Fibroblast of gingiva (primary cell): Measurements from ENCODE around the gene GALM.
"Not testable (repeated sequence)": the region's sequence is repeated elsewhere in the genome, so short reads cannot be mapped to it uniquely, and the experiment has no call there.

ENCODE experiments used
- DNase-seq: peaks from one replicate; pipeline ENCODE4 v3.0.0-alpha.2; 2011; ENCODE audit warnings: low read depth

Gene GALM

DNA sequence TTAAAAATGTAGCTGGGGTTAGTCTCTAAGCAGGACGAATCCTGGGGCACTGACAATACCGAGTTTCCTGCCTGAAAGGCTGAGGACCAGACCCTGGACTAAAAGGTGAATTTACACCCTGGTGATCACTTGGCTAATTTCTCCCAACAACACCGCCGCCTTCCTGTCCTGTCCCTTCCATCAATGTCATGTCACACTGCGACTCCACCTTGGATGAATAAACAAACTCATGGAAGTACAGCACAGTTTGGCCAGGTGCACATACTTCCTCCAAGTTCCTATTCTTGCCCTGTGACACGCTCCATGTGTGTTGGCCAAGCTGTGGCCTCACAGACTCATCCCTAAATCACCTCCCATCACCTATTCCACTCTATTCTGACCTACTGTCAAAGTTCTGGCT is 15.9 kb upstream of the GALM start:
- DNase-seq: no peak

DNA sequence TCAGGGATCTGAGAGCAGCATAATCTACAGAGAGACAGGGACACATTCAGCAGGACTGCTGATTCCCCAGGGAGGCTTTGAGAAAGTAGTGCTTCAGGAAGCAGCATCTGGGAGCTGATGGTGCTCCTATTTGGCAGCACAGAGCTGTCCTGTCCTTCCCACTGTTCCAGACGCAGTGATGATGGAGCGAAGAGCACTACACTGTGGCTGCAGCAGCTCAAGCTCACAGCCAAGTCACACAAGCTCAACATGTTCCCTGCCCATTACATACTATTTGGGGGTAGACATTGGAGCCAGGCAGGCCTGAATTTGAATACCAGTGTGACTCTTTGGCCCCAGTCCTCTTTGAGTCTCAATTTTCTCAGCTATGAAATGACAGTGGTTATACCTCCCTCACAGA is 15.2 kb upstream of the GALM start:
- DNase-seq: no peak

DNA sequence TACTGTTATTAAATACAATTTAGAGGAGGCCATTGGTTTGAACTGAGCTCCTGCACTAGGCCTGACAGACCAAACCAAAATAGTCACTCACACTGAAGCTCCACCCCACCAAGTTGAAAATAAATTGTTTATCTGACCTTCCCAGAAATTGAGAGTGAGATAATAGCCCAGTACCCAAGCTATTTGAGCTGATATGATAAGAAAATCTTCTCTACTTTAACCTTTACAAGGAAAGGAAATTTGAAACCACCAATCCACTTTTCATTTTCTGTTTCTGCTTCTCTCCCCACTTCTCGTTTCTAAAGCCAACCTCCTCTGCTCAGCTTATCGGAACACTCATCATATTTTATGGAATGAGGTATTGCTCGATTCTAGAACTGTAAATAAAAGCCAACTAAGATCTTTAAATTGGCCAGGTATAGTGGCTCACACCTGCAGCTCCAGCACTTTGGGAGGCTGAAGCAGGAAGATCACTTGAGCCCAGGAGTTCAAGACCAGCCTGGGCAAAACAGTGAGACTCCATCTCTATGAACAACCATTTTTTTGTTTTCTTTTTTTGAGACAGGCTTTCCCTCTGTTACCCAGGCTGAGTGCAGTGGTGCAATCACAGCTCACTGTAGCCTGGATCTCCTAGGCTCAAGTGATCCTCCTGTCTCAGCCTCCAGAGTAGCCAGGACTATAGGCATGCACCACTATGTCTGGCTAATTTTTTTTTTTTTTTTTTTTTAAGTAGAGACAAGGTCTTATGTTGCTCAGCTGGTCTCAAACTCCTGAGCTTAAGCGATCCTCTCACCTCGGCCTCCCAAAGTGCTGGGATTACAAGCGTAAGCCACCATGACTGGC is 13.3 kb upstream of the GALM start:
- no peak for DNase-seq

DNA sequence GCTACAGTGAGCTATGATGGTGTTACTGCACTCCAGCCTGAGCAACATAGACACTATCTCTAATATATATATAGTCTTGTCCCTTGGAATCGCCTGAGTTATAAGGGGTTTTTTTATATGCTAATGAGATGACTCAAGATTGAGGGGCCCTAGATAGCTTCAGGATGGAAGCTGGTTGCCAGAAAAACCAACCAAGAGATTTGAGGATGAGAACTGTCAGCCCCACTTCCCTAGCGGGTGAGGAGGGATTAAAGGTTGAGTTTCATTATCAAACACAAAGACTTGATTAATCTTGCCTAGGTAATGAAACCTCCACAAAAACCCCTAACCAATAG is 12.6 kb upstream of the GALM start:
- DNase-seq: no peak

DNA sequence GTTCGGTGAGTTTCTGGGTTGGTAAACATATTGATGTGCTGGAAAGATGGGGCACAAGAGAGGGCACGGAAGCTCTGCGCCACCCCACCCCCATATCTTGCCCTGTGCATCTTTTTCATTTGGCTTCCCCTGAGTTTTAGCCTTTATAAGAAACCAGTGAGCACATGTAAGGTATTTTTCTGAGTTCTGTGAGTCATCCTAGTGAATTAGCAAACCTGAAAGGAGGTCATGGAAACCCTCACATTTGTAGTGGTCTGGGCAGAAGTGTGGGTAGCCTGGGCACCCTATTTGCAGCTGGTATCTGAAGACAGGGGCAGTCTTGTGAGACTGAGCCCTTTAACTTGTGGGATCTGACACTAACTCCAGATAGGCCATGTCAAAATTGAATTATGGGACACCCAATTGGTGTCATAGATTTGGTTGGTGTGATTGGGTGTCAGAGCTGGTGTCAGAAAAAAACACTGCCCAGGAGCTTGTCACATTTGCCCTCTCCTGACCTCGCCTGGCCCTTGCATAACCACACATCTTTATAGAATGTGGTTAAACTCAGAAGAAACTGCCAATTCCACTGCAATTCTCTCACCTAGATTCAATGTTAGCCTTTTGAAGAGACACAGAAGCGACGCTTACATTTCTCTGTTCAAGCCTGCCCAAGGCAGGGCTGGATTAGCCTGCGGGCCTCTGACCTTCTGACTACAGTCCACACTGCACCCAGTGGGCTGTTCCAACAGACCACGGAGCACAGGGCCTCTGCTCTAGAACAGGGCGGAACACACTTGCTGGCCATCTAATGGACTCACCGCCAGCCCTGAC is 12.0 kb upstream of the GALM start:
- no peak for DNase-seq

DNA sequence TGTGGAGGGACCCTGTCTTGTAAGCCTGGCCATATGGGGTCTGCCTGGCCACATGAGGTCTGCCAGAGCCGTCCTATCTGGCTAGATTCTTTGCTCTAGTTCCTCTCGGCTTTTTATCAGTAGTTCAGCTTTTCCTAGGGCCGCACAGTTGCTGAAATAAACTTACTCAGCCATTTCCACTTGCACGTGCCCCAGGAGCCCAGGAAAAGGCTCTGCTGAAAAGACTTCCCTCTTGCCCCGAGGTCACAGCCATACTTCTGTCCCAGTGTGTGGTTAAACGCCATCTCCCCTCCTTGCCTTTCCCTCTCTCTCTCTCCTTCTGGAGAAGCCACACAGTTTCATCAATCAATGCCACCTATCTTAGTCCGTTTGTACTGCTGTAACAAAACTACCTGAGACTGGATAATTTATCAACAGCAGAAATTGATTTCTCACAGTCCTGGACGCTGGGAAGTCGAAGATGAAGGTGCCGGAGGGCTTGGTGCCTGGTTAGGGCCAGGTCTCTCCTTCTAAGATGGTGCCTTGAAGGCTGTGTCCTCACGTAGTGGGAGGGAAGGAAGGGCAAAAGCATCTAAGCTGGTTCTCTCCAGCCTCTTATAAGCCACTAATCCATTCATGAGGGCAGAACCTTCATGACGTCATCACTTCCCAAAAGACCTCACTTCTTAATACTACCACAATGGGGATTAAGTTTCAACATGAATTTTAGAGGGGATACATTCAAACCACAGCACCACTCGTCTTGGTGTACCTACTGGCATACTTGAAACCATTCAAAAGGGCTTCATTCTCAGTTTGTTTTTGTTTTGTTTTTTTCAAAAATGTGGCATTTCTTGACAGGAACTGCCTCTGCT is 11.2 kb upstream of the GALM start:
- DNase-seq: no peak

DNA sequence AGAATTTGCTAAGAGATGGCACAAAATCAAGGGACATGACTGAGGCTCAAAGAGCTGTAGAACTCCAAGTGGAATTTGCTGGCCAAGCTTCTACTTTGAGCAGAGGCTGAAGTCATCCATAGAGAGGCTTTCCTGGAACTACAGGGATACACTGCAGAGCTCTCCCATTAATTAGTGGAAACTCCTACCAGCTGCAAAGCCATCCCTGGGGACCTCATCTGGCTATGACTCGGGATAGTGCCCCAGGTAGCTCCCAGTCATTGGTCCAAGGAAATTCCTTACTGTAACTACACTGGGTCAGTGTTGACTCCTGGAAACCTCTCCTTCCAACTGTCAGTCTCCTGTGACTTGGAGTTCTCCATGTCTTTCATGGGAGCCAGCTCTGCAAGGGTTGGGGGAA is 10.5 kb upstream of the GALM start:
- no peak for DNase-seq

DNA sequence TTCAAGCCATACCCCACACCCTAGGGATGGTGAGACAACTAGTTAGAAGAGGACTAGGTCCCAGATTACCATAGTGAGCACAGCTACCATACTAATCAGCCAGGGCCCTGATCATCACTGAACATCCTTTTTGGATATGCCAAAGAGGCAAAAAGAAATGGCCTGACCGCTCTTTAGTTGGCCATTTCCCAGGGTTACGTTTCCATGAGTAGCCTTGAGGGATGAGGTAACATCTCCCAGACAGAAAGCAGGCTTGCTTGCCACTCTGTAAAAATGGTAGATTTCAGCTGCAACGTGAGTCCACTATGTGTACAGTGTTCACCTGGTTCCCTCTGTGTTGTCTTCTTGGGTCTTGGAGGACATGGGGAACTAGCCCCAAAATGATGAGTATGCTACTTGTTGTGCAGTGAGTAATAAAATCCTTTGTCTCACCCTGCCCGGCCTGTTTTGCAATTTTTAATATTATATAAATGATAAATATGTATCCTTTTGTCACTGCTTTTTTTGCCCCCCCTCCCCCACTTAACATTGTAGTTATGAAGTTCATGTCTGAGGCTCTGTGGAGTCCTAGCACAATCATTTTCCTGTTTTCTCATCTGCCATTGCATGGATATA is 8.9 kb upstream of the GALM start:
- no peak for DNase-seq

DNA sequence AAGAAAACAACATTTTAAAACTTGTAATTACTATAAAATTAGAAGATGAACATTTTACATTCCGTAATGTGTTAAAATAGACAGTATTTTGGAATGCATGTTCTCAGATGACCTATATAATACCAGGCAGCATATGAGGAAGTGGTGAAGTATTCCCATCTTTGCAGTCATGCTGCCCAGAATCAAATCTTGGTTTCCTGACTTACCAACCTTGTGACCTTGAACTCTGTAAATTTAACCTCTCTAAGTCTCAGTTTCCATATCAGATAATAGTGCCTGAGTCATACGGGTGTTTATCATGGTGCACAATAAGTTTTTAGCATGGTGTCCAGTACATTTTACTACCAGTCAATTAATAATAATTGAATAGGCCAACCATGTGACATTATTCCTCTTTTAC is 7.3 kb upstream of the GALM start:
- DNase-seq: no peak

DNA sequence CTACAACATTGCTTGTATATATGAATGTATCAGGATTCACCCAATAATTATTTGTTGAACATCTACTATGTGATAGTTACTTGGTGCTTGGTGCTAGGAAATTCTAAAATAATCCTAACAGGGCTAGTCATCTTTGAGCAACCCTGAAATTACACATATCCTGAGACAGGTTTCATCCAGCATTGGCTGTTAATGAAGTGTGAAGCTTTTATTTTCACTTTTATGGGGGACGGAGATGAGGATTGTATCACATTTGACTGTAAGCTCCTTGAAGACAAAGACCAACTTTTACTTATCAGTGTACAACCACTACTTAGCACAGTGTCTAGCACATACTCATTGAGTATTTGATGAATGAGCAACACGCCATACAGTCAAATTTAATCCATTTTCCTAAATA is 6.8 kb upstream of the GALM start:
- no peak for DNase-seq

DNA sequence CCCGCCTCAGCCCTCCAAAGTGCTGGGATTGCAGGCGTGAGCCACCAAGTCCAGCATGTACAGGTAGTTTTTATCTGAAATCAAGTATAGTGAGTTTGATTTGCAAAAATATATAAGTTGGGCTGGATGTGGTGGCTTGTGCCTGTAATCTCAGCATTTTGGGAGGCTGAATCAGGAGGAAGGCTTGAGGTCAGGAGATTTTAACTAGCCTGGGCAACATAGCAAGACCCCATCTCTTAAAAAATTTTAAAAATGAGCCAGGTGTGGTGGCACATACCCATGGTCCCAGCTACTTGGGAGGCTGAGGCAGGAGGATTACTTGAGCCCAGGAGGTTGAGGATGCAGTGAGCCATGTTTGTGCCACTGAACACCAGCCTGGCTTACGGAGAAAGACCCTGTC is 5.6 kb upstream of the GALM start:
- DNase-seq: no peak

DNA sequence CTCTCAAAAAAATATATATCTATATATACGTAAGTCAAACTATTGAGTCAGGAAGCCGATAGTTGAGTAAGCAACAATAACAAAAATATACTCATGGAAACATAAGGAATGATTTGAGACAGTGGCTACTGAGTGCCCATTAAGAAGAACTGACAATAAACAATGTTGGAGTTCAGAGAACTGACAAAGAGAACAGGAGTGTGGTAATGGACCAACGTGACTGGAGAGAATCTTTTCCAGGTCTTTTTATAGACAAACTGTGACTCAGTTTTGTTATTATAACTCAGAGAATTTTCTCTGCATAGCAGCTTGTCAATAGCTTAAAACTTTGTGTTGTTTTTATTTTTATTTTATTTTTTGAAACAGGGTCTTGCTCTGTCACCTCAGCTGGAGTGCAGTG is 4.6 kb upstream of the GALM start:
- peak; percentile 27 for DNase-seq

DNA sequence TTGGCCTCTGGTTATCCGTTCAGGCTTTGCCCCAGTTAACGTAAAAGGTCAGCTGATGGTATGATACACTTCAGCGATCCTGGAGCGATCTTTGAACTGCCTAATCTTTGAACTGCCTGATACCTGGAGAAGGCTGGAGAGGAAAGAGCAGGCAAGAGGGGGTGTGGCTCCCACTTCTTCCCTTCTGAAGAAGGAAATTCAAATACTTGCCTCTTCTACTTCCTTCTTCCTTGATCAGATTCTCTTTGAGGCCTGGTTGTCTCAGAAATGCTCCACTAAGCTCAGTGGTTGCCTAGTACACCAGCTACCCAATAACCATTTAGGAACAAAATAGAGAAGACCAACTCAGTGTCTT is 619 bp downstream of the GALM start:
- DNase-seq: no peak

DNA sequence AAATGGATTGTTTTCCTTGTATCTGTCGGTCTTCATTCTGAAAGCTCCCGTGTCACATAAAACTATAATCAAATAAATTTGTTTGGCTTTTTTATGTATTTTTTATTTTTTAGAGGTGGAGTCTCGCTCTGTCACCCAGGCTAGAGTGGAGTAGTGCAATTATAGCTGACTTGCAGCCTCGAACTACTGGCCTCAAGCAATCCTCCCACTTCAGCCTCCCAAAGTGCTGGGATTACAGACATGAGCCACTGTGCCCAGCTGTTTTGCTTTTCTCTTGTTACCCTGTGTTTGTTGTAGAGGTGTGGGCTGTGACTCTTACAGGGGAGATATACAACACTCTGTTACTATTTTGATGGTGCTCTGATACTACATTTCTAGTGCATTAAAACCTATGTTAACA is 2.2 kb downstream of the GALM start:
- no peak for DNase-seq

DNA sequence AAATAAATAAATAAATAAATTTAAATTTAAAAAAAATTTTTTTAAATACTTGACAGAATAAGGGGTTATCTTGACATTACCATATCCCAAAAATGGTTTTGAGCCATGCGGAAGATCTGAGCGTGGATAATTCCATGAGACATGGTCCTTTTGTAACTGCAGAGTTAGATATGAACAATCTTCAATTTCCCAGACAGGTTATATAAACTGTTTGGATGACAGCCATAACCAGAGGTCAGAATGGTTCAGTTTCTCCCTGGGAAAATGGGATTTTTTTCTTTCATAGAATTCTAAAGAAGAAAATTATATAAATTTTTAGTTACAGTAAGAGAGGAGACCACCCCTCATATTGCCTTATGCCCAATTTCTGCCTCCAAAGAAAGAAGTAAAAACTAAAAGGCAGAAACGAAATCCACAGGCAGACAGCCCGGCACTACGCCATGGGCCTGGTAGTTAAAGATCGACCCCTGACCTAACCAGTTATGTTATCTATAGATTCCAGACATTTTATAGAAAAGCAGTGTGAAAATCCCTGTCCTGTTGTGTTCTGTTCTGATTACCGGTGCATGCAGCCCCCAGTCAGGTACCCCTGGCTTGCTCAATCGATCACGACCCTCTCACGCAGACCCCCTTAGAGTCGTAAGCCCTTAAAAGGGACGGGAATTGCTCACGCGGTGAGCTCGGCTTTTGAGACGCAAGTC is 3.0 kb downstream of the GALM start:
- no peak for DNase-seq

DNA sequence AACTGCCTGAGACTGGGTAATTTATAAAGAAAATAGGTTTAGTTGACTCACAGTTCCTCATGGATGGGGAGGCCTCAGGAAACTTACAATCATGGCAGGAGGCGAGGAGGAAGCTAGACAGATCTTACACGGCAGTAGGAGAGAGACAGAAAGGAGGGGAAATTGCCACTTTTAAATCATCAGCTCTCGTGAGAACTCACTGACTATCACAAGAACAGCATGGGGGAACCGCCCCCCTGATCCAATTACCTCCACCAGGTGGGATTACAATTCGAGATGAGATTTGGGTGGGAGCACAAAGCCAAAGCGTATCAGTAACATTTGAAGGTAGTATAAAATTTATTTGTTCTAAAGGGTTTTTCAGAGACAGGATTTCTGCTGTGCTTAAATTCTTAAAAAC is 5.4 kb downstream of the GALM start:
- no peak for DNase-seq

DNA sequence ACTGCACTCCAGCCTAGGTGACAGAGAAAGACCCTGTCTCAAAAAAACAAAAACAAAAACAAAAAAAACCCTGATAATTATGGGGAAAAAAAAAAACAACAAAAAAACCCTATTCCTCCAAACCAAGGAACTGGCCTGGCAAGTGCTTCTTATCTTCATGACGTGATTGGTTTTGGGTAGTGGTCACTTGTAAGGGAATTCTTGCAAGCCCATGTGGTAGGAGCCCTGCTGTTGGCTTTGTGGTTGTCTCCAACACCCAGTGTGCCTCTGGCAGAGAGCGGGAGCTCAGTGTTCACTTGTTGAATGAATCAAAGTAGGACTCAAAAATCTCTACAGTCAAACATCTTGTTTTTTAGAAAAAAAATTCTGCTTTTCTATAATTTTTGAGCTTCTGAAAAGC is 6.0 kb downstream of the GALM start:
- no peak for DNase-seq

DNA sequence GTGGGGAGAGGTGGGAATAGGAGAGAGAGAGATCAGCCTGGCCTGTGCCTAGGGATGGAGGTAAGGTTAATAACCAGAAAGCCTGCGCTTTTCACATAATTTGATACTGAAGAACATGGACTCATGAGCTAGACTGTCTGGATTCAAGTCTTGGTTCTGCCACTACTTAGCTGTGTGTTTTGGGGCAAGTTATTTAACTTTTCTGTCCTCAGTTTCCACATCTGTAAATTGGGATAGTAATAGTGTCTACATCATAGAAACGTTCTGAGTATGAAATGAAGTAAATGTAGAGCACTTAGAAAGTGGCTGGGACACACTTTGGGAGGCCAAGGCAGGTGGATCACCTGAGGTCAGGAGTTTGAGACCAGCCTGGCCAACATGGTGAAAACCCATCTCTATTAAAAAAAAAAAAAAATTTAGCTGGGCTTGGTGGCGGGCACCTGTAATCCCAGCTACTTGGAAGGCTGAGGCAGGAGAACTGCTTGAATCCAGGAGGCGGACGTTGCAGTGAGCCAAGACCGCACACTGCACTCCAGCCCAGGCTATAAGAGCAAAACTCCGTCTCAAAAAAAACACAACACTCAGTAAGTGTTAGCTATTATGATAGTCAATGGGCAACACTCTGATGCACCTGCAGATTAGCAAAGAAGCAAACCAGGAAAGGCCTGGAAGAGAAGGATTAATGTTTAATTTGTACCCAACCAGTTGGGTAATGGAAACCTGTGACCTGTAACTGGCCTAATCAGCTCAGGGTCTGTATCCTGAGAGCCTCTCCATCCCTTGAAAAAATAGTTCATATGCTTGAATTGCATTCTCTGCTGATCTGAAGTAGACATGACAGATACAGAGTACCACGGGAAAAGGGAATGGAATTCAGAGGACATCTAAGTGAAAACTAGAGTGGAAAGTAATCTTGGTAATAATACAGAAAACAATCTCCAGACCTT is 6.8 kb downstream of the GALM start:
- DNase-seq: no peak

DNA sequence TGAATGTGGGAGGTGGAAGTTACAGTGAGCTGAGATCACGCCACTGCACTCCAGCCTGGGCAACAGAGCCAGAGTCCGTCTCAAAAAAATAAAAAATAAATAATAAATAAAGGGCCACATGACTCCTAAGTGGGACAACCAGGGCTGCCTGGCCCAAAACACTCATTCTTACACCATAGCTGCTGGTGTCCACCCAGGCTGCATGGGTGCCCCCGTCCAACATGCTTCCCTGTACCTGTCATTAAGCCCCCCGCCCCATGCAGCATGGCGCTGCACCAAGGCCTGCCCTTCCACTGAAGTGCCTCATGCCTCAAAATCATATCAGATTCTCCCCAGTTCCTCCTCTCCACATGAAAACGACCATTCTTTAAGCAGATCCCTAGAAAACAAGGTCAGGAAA is 10.8 kb downstream of the GALM start:
- DNase-seq: no peak

DNA sequence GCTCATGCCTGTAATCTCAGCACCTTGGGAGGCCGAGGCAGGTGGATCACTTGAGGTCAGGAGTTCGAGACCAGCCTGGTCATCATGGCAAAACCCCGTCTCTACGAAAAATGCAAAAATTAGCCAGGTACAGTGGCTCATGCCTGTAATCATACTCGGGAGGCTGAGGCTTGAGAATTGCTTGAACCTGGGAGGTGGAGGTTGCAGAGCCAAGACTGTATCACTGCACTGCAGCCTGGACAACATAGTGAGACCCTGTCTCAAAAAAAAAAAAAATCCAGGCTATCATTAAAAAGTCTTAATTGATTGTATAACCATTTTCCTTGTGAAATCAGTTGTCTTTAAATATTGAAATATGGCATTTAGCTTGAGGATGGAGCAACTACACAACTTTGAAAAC is 15.0 kb downstream of the GALM start:
- DNase-seq: not testable (repeated sequence)
